Stimulated activated CD4-positive, alpha-beta T cell treated with anti-CD3 and anti-CD28 coated beads, TNF-alpha, amount 100 ng/mL, for 1 hour (primary cell): ENCODE measurements around the gene CFAP90.

Experiments used
- DNase-seq, 3 donors: peaks; one replicate each; pipeline ENCODE4 v3.0.0-alpha.2; 2020; ENCODE audit warnings: low read depth in 3 of 3, low spot score in 1 of 3

CFAP90 gene

GRCh38 chr5:7868427-7868772, 17.5 kb upstream of the CFAP90 start:
- DNase-seq: no peak

- DNase-seq: no peak
These were observed 16.3 kb upstream of the CFAP90 start for GRCh38 chr5:7867260-7867659.

DNA sequence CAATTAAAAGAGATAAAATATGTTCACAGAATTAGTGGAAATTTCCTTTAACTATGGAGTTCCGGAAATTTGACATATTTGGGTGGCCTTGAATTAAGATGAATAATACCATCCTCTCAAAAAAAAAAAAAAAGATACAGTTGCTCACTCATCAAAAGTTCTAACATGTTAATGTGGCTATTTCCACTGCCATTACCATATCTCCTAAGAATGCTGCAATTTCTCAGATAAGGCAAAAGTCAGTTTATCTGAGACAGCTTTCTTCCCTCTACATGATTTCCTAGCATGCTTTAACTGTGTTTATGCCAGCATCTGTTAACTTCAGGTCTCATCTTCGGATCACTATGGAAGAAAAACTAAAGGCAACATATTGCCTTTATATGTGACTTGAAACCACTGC, 15.3 kb upstream of the CFAP90 start:
- DNase-seq: no peak

DNA sequence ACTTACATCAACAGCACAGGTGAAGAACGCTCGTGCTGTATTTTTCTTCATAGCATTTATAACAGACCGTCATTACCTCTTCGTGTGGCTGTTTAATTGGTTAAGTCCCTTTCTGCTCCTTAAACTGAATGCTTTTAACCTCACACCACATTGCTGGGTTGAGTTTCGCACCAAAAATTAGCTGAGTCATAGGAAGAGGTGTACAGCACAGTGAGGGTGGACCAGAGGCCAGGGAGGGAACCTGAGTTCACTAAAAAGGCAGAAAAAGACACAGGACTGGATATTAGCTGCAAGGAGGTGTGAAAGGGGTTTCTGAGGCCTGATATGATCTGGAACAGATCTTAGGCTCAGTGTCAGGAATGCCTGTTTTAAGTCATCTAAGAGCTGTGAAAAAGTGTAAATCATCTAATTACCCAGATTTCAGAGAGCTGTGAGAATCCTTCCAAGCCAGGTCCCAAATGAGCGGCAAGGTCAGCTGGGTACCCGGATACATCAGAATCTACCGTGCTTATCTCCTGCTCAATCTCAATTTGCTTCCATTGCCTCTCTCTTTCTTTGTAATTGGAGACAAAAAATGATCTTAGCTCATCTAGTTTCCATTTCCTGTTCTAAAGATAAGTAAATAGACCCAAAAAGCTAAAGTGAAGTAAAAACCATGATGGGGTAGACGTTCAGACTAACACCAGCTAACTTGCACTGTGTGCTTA, 7.1 kb upstream of the CFAP90 start:
- no peak for DNase-seq

- DNase-seq: no peak
These were observed 6.4 kb upstream of the CFAP90 start for GRCh38 chr5:7857361-7857760.

- DNase-seq: no peak
These were observed 5.9 kb upstream of the CFAP90 start for GRCh38 chr5:7856855-7857254.

DNA sequence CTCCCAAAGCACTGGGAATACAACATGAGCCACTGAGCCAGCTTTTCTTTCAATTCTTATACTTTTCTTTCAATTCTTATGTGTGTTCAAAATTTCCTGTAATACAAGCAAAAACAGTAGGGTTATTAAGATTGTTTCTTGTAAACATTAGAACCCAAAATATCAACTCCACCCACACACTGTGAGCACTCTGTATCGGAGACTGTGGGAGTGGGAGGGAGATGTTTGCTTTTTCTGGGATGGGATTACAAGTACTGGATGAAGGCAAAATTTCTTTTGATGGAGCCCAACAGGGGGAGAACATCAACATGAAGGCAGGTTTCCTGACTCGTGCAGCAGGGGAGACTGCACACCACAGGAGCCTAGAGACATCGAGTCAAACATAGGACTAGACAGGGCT, 4.7 kb upstream of the CFAP90 start:
- DNase-seq: no peak

GRCh38 chr5:7852988-7853387, 2.1 kb upstream of the CFAP90 start:
- DNase-seq: no peak

GRCh38 chr5:7852542-7852941, 1.6 kb upstream of the CFAP90 start:
- DNase-seq: no peak

GRCh38 chr5:7851617-7852289, 820 bp upstream of the CFAP90 start:
- no peak for DNase-seq

DNA sequence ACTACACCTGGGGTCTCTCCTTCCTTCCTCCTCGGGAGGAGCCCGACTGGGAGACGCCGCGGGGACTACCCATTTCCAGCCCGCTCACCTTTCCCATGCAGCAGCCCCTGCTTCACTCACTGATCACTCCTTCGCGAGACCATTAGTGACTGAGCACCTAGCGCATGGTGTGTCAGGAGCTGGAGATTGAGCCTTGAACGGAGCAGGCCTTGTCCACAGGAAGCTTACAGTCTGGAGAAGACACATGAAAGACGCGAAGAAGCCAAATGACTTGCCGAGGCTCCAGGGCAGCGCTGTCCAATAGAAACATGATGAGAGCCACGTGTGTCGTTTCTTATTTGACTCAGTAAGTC, 283 bp upstream of the CFAP90 start:
- no peak for DNase-seq

DNA sequence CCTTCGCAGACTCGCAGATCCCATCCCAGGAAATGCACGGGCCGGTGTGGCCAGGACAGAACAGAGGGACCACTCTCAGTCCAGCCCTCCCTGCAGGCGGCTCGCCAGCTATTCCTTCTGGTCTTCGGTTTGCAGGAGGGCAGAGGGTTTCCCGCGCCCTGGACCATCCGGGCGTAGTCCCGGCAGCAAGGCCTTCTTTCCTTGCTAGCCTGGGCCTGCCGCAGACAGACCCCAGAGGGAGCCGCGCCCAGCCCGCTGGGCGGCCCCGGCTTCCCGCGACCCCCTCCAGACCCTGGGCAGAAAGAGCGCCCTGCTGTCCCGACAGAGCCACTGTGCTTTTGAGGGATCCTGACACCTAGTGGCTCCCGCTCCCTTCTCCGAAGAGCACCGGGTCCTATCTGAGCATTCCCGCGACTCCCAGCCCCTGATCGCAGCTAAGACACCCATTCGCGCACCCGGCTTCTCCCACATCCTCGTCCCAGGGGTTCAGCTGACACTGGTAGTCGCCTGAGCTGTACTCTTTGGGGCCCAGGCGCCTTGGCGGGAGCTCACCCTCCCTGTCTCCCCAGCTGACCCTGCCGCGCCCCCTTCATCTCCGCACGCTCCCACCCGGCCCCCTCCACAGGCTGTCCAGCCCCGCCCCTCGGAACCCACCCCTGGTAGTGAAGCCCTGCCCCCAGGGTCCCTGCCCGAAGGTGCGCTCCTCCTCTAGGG, 1.1 kb downstream of the CFAP90 start:
- DNase-seq: no peak

- no peak for DNase-seq
These were observed 2.6 kb downstream of the CFAP90 start for GRCh38 chr5:7848296-7848695.

DNA sequence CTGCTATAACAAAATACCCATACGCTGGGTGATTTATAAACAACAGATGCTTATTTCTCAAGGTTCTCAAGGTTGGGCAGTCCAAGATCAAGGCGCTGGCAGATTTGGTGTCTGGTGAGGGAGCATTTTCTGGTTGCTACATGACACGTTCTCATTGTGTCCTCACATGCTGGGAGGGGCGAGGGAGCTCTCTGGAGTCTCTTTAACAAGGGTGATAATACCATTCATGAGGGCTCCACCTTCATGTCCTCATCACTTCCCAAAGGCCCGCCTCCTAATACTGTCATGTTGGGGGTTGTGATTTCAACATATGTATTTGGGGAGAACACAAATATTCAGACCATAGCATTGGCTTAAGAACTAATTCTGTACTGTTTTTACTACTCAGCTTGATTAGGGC, 4.6 kb downstream of the CFAP90 start:
- no peak for DNase-seq

DNA sequence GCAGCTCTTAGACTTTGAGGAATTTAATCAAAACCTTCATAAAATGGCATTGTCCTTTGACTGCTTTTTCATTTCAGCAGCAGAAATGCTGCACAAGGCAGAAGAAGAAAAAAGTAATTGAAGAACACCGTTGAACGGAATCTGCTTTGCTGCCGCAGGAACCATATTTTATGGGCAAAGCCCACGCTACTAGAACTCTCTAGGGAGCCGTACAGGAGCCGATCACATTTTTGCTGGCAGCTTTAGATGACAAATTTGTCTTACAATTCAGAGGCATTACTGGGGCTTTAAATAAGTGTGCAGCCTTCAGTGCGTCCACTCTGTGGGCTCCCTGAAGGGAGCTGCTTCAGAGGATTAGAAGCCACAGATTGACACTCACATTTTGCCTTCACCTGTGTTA, 5.4 kb downstream of the CFAP90 start:
- no peak for DNase-seq

GRCh38 chr5:7844901-7845300, 6.0 kb downstream of the CFAP90 start:
- no peak for DNase-seq

DNA sequence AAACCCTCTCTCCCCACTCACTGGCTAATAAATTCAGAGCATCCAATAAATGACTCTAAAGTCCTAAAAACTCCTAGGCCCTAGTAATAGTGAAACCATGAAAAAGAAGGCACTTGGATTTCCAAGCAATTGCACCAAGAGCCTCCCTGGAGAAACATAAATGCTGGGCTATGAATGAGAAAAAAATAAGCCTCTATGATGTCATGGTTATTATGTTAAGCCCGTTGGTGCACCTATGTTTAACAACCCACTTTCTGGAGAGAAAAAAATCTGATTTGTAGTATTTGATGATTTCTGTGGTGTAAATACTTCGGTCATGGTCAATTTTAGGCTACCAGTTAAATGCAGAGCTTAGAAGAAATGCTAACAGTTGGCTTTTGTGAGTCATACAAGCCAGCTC, 8.4 kb downstream of the CFAP90 start:
- no peak for DNase-seq

GRCh38 chr5:7837403-7837802, 13.5 kb downstream of the CFAP90 start:
- DNase-seq: no peak

DNA sequence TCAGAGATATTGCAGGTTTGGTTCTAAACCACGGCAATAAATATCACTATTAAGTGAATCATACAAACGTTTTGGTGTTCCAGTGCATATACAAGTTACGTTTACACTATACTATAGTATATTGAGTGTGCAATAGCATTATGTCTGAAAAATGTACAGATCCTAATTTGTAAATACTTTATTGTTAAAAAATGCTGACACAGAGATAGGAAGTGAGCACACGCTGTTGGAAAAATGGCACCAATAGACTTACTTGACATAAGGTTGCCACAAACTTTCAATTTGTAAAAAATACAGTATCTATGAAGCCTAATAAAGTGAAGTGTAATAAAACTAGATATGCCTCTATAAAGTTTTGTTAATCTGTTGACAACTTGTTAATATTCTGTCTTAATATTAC, 16.0 kb downstream of the CFAP90 start:
- DNase-seq: no peak

DNA sequence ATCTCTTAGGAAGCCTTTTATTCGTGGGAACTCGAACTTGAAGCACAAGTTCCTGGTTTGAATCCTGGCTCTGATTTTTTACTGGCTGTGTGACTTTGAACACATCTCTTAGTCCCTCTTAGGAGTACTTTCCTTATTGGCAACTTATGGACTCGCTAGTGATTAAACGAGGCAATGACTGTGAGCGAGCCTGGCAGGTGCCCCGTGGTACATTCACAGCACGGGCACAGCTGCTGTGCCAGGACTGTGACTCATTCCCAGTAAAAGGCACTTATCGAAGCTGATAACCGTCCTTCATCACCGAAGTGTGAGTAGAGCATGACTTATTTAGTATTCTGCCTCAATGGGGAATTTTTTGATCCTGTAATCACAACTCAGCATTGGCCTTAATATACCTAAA, 22.7 kb downstream of the CFAP90 start:
- no peak for DNase-seq

GRCh38 chr5:7827610-7828009, 23.3 kb downstream of the CFAP90 start:
- no peak for DNase-seq

DNA sequence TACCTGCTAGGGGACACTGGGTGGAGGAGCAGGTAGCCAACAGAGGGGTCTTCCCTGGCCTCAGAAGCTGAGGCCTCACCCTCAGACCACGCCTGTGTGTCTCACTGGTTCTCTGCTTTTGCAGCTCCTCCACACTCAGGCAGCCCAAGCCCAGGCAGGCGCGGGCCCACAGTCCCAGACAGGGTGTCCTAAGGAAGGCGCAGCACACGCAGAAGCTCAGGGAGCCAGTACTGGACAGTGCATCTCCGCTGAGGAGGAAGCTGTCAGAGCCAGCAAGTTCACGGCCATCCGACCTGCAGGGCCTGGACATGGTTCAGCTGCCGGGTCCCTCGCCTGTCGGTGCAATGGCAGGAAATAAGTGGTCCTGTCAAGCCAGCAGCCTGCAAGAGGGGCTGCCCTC, 25.3 kb downstream of the CFAP90 start:
- no peak for DNase-seq

- no peak for DNase-seq
These were observed 25.9 kb downstream of the CFAP90 start for GRCh38 chr5:7824995-7825394.
